Measurements from ENCODE around the gene SCAF4. TPM values are rescaled to one million over a fixed set of nuclear protein-coding genes. Genes with fewer than 3 reads are reported as not detected.
A peak's percentile ranks its signal among the peaks of the same experiment; 100 is the strongest.

SCAF4 gene
- total and polyA plus RNA-seq, 9 of the 15 experiments (the other 6 are each of a cell fraction or from before 2014, with no cell fraction given): 2.3 to 55.7 (median 17.2) TPM

DNA sequence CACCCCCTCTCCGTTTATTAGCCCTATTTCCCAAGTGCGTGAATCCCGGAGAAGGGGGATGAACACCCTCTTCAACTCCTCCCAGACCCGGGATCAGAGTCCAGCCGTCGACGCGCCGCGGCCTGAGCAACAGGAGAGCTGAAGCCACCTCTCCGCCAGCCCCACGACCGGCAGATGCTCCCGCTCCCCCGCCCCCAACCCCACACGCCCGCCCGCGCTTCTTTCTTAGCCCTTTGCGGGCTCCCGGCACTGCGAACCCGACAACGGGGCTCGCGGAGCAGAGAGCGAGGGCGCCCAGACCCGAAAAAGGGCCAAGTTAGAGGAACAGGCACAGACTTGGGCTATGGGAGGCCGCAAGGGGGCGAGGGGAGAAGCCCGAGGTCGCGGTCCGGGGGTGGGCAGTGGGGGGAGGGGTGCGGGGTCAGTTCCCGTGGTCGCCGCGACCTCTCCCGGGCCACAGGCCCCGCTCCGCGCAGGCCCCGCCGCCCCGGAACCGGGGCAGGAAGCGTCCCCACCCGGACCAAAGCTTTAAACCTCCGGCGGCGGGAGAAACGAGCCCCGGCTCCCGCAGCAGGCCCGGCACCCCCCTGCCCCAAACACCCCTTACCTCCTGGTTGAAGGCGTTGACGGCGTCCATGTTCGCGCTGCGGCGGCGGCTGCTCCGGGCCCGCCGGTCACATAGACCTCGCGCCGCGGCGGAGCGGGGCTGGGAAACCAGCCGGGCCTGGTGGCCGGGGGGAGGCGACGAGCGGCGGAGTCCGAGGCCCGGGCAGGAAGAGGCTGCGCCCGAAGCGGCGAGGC, 662 bp downstream of the SCAF4 start (continued):
- peak; percentile 82 for TF ChIP-seq ZNF511 (CRISPR knock-in tag; IDR thresholded peaks at IDR 0.05)
- no peak for TF ChIP-seq CCNT2 (IDR thresholded peaks at IDR 0.05; ENCODE audit: borderline replicate concordance, extremely low read depth, insufficient read length, low read depth, low read length)
- TF ChIP-seq ZNF174 (CRISPR knock-in tag; IDR thresholded peaks at IDR 0.05): no peak
- no peak for TF ChIP-seq DACH1 (IDR thresholded peaks at IDR 0.05; ENCODE audit: partially characterized antibody)
- 0 out of 2 replicates have a peak, but pooled peaks have one; percentile 69 for TF ChIP-seq NR3C1 (CRISPR knock-in tag; IDR thresholded peaks at IDR 0.05)
- TF ChIP-seq RBM14 (IDR thresholded peaks at IDR 0.05; ENCODE audit: borderline replicate concordance, insufficient read depth, low read depth, low read length): 0 out of 2 replicates have a peak, but pooled peaks have one; percentile 70
- TF ChIP-seq RBFOX2 (IDR thresholded peaks at IDR 0.05; ENCODE audit: low read depth, low read length): no peak
- TF ChIP-seq PCBP2 (IDR thresholded peaks at IDR 0.05; ENCODE audit: low read depth, low read length, poor library complexity, severe bottlenecking): peak; percentile 26
- TF ChIP-seq, protein P1, sequence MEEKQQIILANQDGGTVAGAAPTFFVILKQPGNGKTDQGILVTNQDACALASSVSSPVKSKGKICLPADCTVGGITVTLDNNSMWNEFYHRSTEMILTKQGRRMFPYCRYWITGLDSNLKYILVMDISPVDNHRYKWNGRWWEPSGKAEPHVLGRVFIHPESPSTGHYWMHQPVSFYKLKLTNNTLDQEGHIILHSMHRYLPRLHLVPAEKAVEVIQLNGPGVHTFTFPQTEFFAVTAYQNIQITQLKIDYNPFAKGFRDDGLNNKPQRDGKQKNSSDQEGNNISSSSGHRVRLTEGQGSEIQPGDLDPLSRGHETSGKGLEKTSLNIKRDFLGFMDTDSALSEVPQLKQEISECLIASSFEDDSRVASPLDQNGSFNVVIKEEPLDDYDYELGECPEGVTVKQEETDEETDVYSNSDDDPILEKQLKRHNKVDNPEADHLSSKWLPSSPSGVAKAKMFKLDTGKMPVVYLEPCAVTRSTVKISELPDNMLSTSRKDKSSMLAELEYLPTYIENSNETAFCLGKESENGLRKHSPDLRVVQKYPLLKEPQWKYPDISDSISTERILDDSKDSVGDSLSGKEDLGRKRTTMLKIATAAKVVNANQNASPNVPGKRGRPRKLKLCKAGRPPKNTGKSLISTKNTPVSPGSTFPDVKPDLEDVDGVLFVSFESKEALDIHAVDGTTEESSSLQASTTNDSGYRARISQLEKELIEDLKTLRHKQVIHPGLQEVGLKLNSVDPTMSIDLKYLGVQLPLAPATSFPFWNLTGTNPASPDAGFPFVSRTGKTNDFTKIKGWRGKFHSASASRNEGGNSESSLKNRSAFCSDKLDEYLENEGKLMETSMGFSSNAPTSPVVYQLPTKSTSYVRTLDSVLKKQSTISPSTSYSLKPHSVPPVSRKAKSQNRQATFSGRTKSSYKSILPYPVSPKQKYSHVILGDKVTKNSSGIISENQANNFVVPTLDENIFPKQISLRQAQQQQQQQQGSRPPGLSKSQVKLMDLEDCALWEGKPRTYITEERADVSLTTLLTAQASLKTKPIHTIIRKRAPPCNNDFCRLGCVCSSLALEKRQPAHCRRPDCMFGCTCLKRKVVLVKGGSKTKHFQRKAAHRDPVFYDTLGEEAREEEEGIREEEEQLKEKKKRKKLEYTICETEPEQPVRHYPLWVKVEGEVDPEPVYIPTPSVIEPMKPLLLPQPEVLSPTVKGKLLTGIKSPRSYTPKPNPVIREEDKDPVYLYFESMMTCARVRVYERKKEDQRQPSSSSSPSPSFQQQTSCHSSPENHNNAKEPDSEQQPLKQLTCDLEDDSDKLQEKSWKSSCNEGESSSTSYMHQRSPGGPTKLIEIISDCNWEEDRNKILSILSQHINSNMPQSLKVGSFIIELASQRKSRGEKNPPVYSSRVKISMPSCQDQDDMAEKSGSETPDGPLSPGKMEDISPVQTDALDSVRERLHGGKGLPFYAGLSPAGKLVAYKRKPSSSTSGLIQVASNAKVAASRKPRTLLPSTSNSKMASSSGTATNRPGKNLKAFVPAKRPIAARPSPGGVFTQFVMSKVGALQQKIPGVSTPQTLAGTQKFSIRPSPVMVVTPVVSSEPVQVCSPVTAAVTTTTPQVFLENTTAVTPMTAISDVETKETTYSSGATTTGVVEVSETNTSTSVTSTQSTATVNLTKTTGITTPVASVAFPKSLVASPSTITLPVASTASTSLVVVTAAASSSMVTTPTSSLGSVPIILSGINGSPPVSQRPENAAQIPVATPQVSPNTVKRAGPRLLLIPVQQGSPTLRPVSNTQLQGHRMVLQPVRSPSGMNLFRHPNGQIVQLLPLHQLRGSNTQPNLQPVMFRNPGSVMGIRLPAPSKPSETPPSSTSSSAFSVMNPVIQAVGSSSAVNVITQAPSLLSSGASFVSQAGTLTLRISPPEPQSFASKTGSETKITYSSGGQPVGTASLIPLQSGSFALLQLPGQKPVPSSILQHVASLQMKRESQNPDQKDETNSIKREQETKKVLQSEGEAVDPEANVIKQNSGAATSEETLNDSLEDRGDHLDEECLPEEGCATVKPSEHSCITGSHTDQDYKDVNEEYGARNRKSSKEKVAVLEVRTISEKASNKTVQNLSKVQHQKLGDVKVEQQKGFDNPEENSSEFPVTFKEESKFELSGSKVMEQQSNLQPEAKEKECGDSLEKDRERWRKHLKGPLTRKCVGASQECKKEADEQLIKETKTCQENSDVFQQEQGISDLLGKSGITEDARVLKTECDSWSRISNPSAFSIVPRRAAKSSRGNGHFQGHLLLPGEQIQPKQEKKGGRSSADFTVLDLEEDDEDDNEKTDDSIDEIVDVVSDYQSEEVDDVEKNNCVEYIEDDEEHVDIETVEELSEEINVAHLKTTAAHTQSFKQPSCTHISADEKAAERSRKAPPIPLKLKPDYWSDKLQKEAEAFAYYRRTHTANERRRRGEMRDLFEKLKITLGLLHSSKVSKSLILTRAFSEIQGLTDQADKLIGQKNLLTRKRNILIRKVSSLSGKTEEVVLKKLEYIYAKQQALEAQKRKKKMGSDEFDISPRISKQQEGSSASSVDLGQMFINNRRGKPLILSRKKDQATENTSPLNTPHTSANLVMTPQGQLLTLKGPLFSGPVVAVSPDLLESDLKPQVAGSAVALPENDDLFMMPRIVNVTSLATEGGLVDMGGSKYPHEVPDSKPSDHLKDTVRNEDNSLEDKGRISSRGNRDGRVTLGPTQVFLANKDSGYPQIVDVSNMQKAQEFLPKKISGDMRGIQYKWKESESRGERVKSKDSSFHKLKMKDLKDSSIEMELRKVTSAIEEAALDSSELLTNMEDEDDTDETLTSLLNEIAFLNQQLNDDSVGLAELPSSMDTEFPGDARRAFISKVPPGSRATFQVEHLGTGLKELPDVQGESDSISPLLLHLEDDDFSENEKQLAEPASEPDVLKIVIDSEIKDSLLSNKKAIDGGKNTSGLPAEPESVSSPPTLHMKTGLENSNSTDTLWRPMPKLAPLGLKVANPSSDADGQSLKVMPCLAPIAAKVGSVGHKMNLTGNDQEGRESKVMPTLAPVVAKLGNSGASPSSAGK (IDR thresholded peaks at IDR 0.05): no peak
- TF ChIP-seq, protein P2, sequence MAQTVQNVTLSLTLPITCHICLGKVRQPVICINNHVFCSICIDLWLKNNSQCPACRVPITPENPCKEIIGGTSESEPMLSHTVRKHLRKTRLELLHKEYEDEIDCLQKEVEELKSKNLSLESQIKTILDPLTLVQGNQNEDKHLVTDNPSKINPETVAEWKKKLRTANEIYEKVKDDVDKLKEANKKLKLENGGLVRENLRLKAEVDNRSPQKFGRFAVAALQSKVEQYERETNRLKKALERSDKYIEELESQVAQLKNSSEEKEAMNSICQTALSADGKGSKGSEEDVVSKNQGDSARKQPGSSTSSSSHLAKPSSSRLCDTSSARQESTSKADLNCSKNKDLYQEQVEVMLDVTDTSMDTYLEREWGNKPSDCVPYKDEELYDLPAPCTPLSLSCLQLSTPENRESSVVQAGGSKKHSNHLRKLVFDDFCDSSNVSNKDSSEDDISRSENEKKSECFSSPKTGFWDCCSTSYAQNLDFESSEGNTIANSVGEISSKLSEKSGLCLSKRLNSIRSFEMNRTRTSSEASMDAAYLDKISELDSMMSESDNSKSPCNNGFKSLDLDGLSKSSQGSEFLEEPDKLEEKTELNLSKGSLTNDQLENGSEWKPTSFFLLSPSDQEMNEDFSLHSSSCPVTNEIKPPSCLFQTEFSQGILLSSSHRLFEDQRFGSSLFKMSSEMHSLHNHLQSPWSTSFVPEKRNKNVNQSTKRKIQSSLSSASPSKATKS (CRISPR knock-in tag; IDR thresholded peaks at IDR 0.05): no peak

Measured in K562 (cell line).